Retina (tissue), 1 donor: Measurements from ENCODE around the gene FOSL2.
"Not testable (repeated sequence)": the region's sequence is repeated elsewhere in the genome, so short reads cannot be mapped to it uniquely, and the experiment has no call there.

Experiments used
- DNase-seq: peaks from one replicate; pipeline ENCODE4 v3.0.0-alpha.2; 2016

Gene FOSL2

GRCh38 chr2:28357948-28358667 lies 34.5 kb upstream of the FOSL2 start:
- no peak for DNase-seq

- no peak for DNase-seq
These were observed 33.9 kb upstream of the FOSL2 start for GRCh38 chr2:28358668-28359201.

- DNase-seq: no peak
These were observed 33.2 kb upstream of the FOSL2 start for GRCh38 chr2:28359222-28360057.

GRCh38 chr2:28360058-28360717 lies 32.5 kb upstream of the FOSL2 start:
- DNase-seq: no peak

- no peak for DNase-seq
These were observed 31.9 kb upstream of the FOSL2 start for GRCh38 chr2:28360718-28361293.

- DNase-seq: no peak
These were observed 30.5 kb upstream of the FOSL2 start for GRCh38 chr2:28361991-28362710.

- DNase-seq: no peak
These were observed 29.6 kb upstream of the FOSL2 start for GRCh38 chr2:28362991-28363521.

GRCh38 chr2:28363686-28364280 lies 28.9 kb upstream of the FOSL2 start:
- no peak for DNase-seq

GRCh38 chr2:28364610-28365009 lies 28.0 kb upstream of the FOSL2 start:
- DNase-seq: no peak

- no peak for DNase-seq
These were observed 27.5 kb upstream of the FOSL2 start for GRCh38 chr2:28365158-28365557.

- no peak for DNase-seq
These were observed 26.5 kb upstream of the FOSL2 start for GRCh38 chr2:28366149-28366495.

GRCh38 chr2:28366496-28367282 lies 26.0 kb upstream of the FOSL2 start:
- no peak for DNase-seq

- DNase-seq: no peak
These were observed 24.8 kb upstream of the FOSL2 start for GRCh38 chr2:28367667-28368356.

- no peak for DNase-seq
These were observed 24.3 kb upstream of the FOSL2 start for GRCh38 chr2:28368357-28368798.

- DNase-seq: no peak
These were observed 23.3 kb upstream of the FOSL2 start for GRCh38 chr2:28369358-28369757.

GRCh38 chr2:28370354-28370753 lies 22.3 kb upstream of the FOSL2 start:
- DNase-seq: no peak

- not testable (repeated sequence) for DNase-seq
These were observed 20.9 kb upstream of the FOSL2 start for GRCh38 chr2:28371728-28372127.

- no peak for DNase-seq
These were observed 18.8 kb upstream of the FOSL2 start for GRCh38 chr2:28373854-28374253.

GRCh38 chr2:28374331-28374730 lies 18.3 kb upstream of the FOSL2 start:
- no peak for DNase-seq

- no peak for DNase-seq
These were observed 17.4 kb upstream of the FOSL2 start for GRCh38 chr2:28375236-28375635.
